T-helper 22 cell (primary cell): ENCODE data around the gene MYOZ3.

Source experiments
- DNase-seq: peaks from one replicate; pipeline ENCODE4 v3.0.0-alpha.2; 2020; ENCODE audit warnings: low read depth

The MYOZ3 gene

DNA sequence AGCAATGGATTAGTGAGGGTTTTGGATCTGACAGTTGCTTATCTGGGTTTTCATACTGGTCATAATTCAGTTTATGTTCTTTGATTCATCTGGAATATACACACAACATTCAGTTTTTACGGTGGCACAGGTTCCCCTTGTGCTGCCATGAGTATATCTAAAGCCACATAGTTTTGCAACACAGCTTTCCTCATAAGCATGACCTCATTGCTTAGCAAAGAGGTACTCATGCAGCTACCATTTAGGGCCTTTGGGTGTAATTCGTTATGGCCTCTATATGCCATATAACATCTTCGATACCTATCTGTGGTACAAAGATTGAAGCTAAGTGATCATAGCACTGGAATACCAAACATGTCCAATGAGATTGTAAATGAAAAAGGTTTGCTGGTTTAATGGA, 42.7 kb downstream of the MYOZ3 start:
- DNase-seq = no peak

DNA sequence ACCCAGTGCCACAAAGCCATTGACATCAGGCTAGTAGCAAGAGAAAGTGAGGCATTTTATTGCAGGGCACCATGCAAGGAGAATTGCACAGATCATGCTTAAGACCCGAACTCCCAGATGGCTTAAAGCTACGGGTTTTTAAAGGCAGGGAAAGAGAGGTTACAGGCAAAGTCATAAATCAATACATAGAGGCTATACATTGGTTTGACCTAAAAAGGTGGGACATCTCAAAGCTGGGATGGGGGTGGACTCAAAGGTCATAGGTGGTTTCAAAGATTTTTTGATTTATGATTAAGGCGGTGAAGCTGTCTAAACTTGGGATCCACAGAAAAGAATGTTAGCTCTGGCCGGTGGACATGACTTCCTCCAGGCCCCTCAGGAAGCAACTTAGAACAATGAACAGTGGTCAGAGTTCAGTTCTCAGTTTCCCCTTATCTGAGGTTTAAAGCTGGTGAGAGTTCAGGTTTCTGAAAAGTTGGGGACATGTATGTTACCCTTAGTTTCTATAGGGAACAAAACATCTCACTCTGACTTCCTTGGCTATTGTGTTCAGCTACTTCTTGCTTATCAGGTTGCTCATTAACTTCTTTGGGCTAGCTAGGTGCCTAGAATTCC, 45.8 kb downstream of the MYOZ3 start:
- DNase-seq = no peak

DNA sequence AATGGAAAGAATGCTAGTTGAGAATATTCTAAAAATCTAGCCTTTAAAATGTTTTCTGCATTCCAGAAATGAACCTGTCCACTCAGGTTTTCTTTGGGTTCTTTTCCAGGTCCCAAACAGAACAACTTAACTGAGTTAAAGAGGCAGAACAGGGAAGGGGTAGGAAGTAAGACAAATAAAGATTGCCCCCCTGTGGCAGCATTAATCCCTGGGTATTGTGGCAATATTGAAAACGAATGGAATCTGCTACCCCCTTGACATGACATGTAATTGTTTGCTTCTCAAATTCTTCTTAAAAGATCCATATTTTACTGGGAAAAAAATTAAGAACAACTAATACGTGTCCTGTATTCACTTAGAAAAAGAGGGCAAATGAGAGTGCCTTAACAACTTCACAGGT, 49.1 kb downstream of the MYOZ3 start:
- no peak for DNase-seq

DNA sequence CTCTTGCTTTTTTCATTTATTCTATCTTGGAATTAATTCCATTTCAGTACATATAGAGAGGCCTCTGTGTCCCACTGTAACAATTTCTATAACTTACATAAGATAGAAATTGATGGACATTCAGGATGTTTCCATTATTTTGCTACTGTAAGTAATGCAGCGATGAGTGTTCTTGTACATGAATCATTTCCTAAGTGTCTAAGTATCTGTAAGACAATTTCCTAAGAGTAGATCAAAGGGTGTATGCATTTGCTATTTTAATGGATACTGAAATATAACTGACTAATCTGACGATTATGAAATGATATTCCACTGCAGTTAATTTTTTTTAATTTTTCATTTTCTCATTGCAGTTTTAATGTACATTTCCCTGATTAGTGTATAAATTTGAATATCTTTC, 62.8 kb downstream of the MYOZ3 start:
- DNase-seq = no peak
